Left colon (tissue), 2 donors: ENCODE measurements around the gene SLC25A1. TPM values are rescaled to one million over a fixed set of nuclear protein-coding genes. Genes with fewer than 3 reads are reported as not detected.

Experiments
- ATAC-seq: fragments of 200-7000 bp; cut with Tn5 transposase; one replicate; pipeline ENCODE4 v1.9.1; 2020; ENCODE audit warnings: mild to moderate bottlenecking, moderate library complexity
- DNase-seq, 2 donors: peaks; one replicate each; pipeline ENCODE4 v3.0.0-alpha.2; 2020
- intact Hi-C, 2 donors: fragments of 100-400 bp; cut with DNase I in 1 of 2; cut with micrococcal nuclease in 1 of 2; formaldehyde crosslinking; loops; one replicate each; pipeline versions ENCODE4 v1.11.2 to v1.14.0; 2022; cut with DNase I, micrococcal nuclease
- total RNA-seq, 2 donors: library from RNA; stranded (reverse); fragmentation: NEBNext Ultra II Directional; extraction: Animal tissue kit (Norgen Biotek cat#: 25700); gene quantifications; one replicate each; pipeline ENCODE4 v1.2.1, GENCODE V29; 2021
- donor health status: DM: no; HTN: no; CAD: no.
- donor health status: DM: yes; HTN: yes; CAD: no.

SLC25A1 gene
- total RNA-seq, 2 donors from 2014 or later = 137 to 194 TPM

GRCh38 chr22:19131685-19132015, 46.9 kb downstream of the SLC25A1 start:
- intact Hi-C loops = no loop called here
- ATAC-seq (no peak), DNase-seq (no peak)

- intact Hi-C loops = no loop called here
- no peak for DNase-seq
- no peak for ATAC-seq
These were observed 47.4 kb downstream of the SLC25A1 start, which contains the start of gene TSSK2 for GRCh38 chr22:19130959-19131684. Gene TSSK2 (plus strand): TSS chr22:19131308. CDS start chr22:19131400, 92 bp downstream.

- intact Hi-C loops = no loop called here
- no peak for ATAC-seq
- no peak for DNase-seq
These were observed 48.7 kb downstream of the SLC25A1 start for GRCh38 chr22:19129871-19130270.

DNA sequence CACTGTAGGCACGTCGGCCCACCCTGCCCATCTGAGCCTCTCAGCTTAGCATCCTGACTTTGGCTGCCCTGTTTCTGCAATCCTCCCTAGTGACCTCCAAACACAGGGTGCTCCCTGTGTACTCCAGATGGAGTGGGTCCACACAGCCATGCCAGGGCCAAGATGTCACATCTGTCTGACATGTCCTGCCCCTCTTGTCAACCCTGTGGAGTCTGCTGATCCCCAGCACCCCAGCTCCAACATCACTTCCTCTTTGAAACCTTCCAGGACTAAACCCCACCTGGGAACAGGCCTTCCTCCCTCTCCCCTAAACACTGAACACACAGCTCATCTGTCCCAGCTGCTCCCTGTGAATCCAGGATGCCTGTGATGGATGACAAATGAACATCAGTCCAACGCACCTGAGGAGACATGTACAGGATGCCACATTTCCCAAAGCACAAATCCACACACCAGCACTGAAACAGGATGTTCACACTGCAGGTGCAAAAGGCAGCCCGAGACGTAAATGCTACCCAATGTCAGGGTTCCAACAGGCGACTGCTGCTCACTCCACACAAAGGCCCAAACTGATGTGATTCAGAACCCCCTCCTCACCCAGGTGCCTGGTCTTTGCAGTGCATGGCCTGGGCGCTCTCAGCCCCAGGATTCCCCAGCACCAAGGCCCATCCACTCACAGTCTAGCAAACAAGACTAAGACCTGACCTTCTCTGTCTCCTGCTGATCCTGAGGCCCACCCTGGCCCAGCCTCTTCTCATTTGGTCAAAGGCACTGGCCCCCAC, 49.4 kb downstream of the SLC25A1 start:
- DNase-seq = no peak
- no peak for ATAC-seq
- intact Hi-C loops = no loop called here

DNA sequence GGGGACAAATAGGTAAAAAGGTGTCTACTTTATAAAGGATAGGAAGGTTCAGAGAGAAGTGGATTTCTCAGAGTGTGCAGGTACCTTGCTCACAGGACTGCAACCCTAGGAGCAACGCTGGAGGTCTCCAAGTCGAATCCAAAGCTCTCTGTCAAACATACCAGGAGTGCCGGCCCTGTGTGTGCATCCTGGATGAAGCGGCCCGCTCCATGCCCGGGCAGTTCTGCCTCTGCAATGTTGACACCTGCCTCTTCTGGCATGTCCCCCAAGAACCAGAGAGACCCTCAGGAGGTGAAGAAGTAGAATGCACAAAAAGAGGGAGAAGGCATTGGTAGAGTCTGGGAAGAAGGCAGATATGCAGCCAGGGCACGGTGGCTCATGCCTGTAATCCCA, 50.5 kb downstream of the SLC25A1 start:
- intact Hi-C loops = no loop called here
- no peak for ATAC-seq
- DNase-seq = no peak

- intact Hi-C loops = no loop called here
- DNase-seq (peak; percentile 42 to 52), ATAC-seq (peak; percentile 56)
These were observed 51.1 kb downstream of the SLC25A1 start for GRCh38 chr22:19127329-19128008.

DNA sequence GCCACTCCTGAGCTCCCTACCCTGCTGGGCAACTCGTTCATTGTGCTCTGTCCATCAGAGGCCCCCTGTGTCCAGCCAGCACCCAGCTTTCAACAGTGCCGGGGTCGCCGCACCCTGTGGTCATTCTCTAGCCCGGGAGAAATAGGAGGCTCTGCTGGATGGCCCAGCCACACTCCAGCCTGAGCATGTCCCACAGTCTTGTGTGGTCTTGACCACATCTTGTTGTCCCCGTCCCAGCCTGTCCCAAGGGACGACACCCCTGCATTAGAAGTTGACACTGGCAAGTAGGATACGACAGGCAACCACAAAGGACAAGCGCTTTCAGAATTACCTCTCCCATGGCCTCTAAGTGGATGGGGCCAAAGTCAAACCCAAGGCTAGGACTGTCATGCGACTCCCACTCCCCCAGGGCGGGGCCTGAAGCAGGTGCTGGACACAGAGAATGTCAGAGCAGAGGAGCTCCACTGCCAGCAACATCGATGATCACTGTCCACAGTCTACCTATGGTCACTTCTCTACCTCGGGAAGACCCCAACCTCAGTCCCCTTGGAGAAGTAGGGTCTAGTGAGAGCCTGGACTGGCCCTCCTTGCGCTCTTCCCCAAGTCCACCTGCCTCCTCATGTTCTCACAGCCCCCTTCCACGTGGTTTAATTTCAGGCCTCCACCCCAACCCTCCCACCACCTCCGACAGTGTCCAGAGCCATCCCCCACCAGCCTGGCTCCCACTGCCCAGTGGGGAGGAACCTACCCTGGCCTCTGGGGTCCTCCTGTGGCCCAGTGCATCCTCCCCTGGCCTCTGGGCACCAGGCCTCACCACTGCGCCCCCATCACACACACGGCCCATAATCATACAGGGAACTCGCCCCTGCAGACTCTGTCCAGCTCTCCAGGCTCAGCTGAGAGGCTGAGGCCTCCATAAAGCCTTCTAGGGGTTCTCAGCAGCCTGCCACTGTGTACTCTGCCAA, 51.9 kb downstream of the SLC25A1 start:
- no peak for ATAC-seq
- DNase-seq = no peak
- intact Hi-C loops = no loop called here

Other genes starting within 250 kb of the SLC25A1 start
- gene PRODH, start 242.4 kb downstream of the SLC25A1 start, total RNA-seq = 10 to 100 TPM; 10.2 to 15.5 TPM
- gene DGCR2, start 56.3 kb downstream of the SLC25A1 start, total RNA-seq = 100 to 1,000 TPM in 1 of 2 donors, 10 to 100 TPM in 1; 85.8 to 104 TPM
- gene TSSK2, start 47.4 kb downstream of the SLC25A1 start, total RNA-seq = not detected
- gene ESS2, start 34.1 kb downstream of the SLC25A1 start, total RNA-seq = 10 to 100 TPM in 1 of 2 donors, 1 to 10 TPM in 1; 9.6 to 10.8 TPM
- not detected for gene GSC2, start 28.4 kb downstream of the SLC25A1 start, total RNA-seq
- gene CLTCL1, start 113.0 kb upstream of the SLC25A1 start, total RNA-seq = 1 to 10 TPM; 2.1 to 4.6 TPM